Right lobe of liver (tissue), 6 donors: ENCODE data around the gene HHIP. TPM values are rescaled to one million over a fixed set of nuclear protein-coding genes. Genes with fewer than 3 reads are reported as not detected.

Experiments used
- ATAC-seq, 4 donors: fragments of 200-7000 bp; cut with Tn5 transposase; one replicate each; pipeline ENCODE4 v1.9.1; 2020; ENCODE audit warnings: mild to moderate bottlenecking in 4 of 4, moderate library complexity in 4 of 4
- DNase-seq, 3 donors: peaks; one replicate each; pipeline ENCODE4 v3.0.0-alpha.2; 2020
- H3K27ac ChIP-seq, 3 donors: fragments of 200-600 bp; one replicate each; pipeline ENCODE4 v1.8.0; 2022
- H3K27me3 ChIP-seq, 2 donors: fragments of 200-600 bp; one replicate each; pipeline ENCODE4 v1.8.0; 2022
- H3K36me3 ChIP-seq, 4 donors: fragments of 200-600 bp; sonication (generic) in 1 of 4; one replicate each; pipeline versions ENCODE4 v1.5.1 to v1.8.0; 2017 to 2022; ENCODE audit warnings: control low read depth in 1 of 4
- H3K4me1 ChIP-seq, 4 donors: fragments of 200-600 bp; sonication (generic) in 1 of 4; one replicate each; pipeline versions ENCODE4 v1.5.1 to v1.8.0; 2017 to 2022; ENCODE audit warnings: control low read depth in 1 of 4
- H3K4me3 ChIP-seq, 3 donors: fragments of 200-600 bp; one replicate each; pipeline ENCODE4 v1.8.0; 2022
- H3K9me3 ChIP-seq, 4 donors: fragments of 200-600 bp; sonication (generic) in 1 of 4; one replicate each; pipeline versions ENCODE4 v1.5.1 to v1.8.0; 2017 to 2022; ENCODE audit warnings: control low read depth in 1 of 4
- POLR2A ChIP-seq: fragments of 450-650 bp; IDR thresholded peaks from one replicate; pipeline ENCODE4 v1.6.1; 2017; ENCODE audit warnings: antibody characterized with exemption, mild to moderate bottlenecking
- WGBS: methylation state at CpG from one replicate; pipeline ENCODE4 v1.1.6; 2018; ENCODE audit warnings: low coverage, low lambda C conversion rate; ENCODE audit not compliant: insufficient coverage; ENCODE audit errors: missing lambda C conversion rate; 5-methylcytosine and 5-hydroxymethylcytosine counted together
- intact Hi-C, 2 donors: fragments of 100-400 bp; cut with DNase I; formaldehyde crosslinking; loops; one replicate each; pipeline versions ENCODE4 v1.11.2 to v1.14.1; 2022
- total RNA-seq, 6 experiments: library from RNA; depleted of rRNA in 2 of 6; stranded (reverse); fragments of >200 nt in 2 of 6; fragmentation: NEBNext Ultra II Directional in 3 of 6; extraction: Animal tissue kit (Norgen Biotek cat#: 25700) in 3 of 6; gene quantifications; one replicate each; pipeline versions ENCODE4 v1.1.0 to v1.2.4, GENCODE V29; 2016 to 2023
- TF ChIP-seq, protein P1 (sequence below), 4 donors: fragments of 200-600 bp in 3 of 4; fragments of 450-650 bp in 1 of 4; IDR thresholded peaks; one replicate each; pipeline versions ENCODE4 v1.5.1 to v1.8.0; 2016 to 2022; ENCODE audit warnings: antibody characterized with exemption in 4 of 4, mild to moderate bottlenecking in 2 of 4
- donor health status: DM: no; HTN: yes; CAD: no.
- donor health status: DM: no; HTN: no; CAD: no.
- donor health status: DM: no; HTN: no; CAD: no.
- donor health status: DM: no; HTN: yes; CAD: no.
- donor health status: DM: no; HTN: yes; CAD: no.

HHIP gene
- total RNA-seq, 6 experiments from 2014 or later = 3.3 to 17.5 (median 6.3) TPM

GRCh38 chr4:144688035-144688569 lies 42.1 kb downstream of the HHIP start:
- Histone ChIP-seq H3K27me3 (no peaks in the 10 kb centered on the region), H3K4me3 (no peak overlapping the region), H3K9me3 (no peaks in the 10 kb centered on the region), H3K4me1 (no peaks in the 10 kb centered on the region), H3K27ac (no peak overlapping the region), H3K36me3 (no peaks in the 10 kb centered on the region)
- intact Hi-C loops = no loop called here
- WGBS = 47% methylated on average over 3 of the region's 3 CpGs
- no peak for TF ChIP-seq POLR2A
- TF ChIP-seq, protein P1, sequence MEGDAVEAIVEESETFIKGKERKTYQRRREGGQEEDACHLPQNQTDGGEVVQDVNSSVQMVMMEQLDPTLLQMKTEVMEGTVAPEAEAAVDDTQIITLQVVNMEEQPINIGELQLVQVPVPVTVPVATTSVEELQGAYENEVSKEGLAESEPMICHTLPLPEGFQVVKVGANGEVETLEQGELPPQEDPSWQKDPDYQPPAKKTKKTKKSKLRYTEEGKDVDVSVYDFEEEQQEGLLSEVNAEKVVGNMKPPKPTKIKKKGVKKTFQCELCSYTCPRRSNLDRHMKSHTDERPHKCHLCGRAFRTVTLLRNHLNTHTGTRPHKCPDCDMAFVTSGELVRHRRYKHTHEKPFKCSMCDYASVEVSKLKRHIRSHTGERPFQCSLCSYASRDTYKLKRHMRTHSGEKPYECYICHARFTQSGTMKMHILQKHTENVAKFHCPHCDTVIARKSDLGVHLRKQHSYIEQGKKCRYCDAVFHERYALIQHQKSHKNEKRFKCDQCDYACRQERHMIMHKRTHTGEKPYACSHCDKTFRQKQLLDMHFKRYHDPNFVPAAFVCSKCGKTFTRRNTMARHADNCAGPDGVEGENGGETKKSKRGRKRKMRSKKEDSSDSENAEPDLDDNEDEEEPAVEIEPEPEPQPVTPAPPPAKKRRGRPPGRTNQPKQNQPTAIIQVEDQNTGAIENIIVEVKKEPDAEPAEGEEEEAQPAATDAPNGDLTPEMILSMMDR (IDR thresholded peaks at IDR 0.05) = no peak
- DNase-seq (no peak), ATAC-seq (no peak)

GRCh38 chr4:144689125-144689524 lies 43.2 kb downstream of the HHIP start:
- DNase-seq (no peak), ATAC-seq (no peak)
- Histone ChIP-seq H3K36me3 (no peaks in the 10 kb centered on the region), H3K4me1 (no peaks in the 10 kb centered on the region), H3K27ac (no peak overlapping the region), H3K27me3 (no peaks in the 10 kb centered on the region), H3K4me3 (no peak overlapping the region), H3K9me3 (no peaks in the 10 kb centered on the region)
- 81% methylated on average over 2 of the region's 2 CpGs for WGBS
- TF ChIP-seq POLR2A = no peak
- TF ChIP-seq, protein P1 (IDR thresholded peaks at IDR 0.05) = no peak
- intact Hi-C loops = no loop called here

DNA sequence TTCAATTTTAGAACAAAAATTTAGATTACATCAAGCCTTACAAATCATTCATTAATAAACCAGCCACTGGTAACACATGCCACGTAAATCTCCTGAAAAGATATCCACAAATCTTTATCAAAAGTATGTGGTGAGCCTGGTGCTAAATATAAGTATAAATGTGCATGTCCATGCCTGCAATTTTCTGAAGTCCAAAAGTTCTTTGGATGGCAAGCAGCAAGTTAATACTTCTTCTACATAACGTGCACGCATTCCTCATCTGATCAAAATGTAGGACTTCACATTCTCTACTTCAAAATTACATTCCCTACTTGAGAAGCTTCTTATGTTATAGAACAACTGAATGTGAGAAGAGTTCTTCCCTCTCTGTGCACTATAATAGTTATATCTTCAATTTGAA lies 49.8 kb downstream of the HHIP start:
- no peaks in the 10 kb centered on the region for H3K27me3 ChIP-seq
- intact Hi-C loops = no loop called here
- no peak overlapping the region for H3K4me3 ChIP-seq
- H3K36me3 ChIP-seq = no peaks in the 10 kb centered on the region
- H3K9me3 ChIP-seq = no peaks in the 10 kb centered on the region
- WGBS = 60% methylated on average over 3 of the region's 3 CpGs
- ATAC-seq (no peak), DNase-seq (no peak)
- no peak overlapping the region for H3K27ac ChIP-seq
- TF ChIP-seq POLR2A = no peak
- TF ChIP-seq, protein P1 (IDR thresholded peaks at IDR 0.05) = no peak
- H3K4me1 ChIP-seq = no peaks in the 10 kb centered on the region

DNA sequence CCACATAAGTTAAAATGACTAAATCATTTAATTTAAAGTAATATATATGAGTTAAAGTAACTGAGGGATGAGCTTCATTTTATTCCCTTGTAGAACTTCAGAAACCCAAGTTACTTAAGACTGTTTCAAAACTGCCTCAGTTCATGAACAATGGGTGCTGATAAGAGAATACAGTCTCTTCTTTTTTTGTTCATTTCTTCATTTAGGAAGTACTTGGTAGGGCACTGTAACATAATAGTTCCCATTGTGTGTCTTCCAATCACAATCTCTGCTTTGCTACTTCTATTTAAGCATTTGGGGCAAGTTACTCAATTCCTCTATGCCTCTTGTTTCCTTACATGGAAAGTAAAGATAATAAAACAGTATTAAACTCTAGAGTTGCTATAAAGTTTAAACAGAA lies 50.4 kb downstream of the HHIP start:
- H3K36me3 ChIP-seq = no peaks in the 10 kb centered on the region
- no peak overlapping the region for H3K27ac ChIP-seq
- H3K4me3 ChIP-seq = no peak overlapping the region
- ATAC-seq (no peak), DNase-seq (no peak)
- H3K27me3 ChIP-seq = no peaks in the 10 kb centered on the region
- TF ChIP-seq, protein P1 (IDR thresholded peaks at IDR 0.05) = no peak
- no peak for TF ChIP-seq POLR2A
- H3K9me3 ChIP-seq = no peaks in the 10 kb centered on the region
- intact Hi-C loops = no loop called here
- H3K4me1 ChIP-seq = no peaks in the 10 kb centered on the region

DNA sequence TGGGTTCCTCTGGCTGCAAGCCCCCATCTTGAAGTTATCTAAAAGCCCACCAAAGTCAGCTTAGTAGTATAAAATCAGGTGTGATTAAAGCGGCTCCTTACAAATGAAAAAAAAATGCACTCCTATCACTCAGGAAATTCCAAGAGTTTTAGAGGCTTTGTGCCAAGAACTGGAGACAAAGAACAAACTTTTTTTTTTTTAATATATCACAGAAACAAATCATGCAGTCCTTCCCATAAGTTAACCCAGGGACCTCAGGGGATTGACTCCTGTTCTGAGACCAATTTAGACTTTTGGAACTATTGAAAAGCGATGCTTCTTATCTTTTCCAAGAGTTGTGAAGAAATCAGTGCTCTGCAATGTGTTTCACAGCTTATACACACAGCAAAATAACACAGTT lies 53.6 kb downstream of the HHIP start:
- TF ChIP-seq, protein P1 (IDR thresholded peaks at IDR 0.05) = no peak
- TF ChIP-seq POLR2A = no peak
- no peaks in the 10 kb centered on the region for H3K36me3 ChIP-seq
- H3K27ac ChIP-seq = no peak overlapping the region
- H3K4me3 ChIP-seq = no peak overlapping the region
- H3K27me3 ChIP-seq = no peaks in the 10 kb centered on the region
- ATAC-seq (peak in 3 of 4 donors; percentile 20 to 71 (median 57)), DNase-seq (no peak)
- WGBS = 54% methylated on average over 2 of the region's 2 CpGs
- intact Hi-C loops = no loop called here
- H3K9me3 ChIP-seq = no peaks in the 10 kb centered on the region
- no peaks in the 10 kb centered on the region for H3K4me1 ChIP-seq
